Measurements from ENCODE around the gene DNAH12. TPM values are rescaled to one million over a fixed set of nuclear protein-coding genes. Genes with fewer than 3 reads are reported as not detected.
A peak's percentile ranks its signal among the peaks of the same experiment; 100 is the strongest.

DNAH12 gene, protein sequence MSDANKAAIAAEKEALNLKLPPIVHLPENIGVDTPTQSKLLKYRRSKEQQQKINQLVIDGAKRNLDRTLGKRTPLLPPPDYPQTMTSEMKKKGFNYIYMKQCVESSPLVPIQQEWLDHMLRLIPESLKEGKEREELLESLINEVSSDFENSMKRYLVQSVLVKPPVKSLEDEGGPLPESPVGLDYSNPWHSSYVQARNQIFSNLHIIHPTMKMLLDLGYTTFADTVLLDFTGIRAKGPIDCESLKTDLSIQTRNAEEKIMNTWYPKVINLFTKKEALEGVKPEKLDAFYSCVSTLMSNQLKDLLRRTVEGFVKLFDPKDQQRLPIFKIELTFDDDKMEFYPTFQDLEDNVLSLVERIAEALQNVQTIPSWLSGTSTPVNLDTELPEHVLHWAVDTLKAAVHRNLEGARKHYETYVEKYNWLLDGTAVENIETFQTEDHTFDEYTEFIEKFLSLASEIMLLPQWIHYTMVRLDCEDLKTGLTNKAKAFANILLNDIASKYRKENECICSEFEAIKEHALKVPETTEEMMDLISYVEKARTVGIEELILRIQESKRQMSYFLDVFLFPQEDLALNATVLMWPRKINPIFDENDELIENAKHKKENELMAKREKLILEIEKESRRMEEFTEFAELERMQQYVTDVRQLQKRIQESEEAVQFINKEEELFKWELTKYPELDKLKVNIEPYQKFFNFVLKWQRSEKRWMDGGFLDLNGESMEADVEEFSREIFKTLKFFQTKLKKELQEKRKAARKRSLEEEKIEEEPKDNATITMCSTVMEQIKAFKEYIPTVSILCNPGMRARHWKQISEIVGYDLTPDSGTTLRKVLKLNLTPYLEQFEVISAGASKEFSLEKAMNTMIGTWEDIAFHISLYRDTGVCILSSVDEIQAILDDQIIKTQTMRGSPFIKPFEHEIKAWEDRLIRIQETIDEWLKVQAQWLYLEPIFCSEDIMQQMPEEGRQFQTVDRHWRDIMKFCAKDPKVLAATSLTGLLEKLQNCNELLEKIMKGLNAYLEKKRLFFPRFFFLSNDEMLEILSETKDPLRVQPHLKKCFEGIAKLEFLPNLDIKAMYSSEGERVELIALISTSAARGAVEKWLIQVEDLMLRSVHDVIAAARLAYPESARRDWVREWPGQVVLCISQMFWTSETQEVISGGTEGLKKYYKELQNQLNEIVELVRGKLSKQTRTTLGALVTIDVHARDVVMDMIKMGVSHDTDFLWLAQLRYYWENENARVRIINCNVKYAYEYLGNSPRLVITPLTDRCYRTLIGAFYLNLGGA (N-terminal part only)
- polyA plus RNA-seq (2011; rRNA removed) (0.09 and 0.20 TPM in 2 replicates), polyA plus RNA-seq (2017; fragmentation: RNase III; extraction: RNeasy Plus Mini Kit Qiagen cat#74134 plus additional on column Dnase treatment) (0.05 to 0.13 TPM (median 0.05 TPM) in 3 replicates), polyA minus RNA-seq (2011; rRNA and poly(A)+ RNA removed) (0.04 TPM in 1 of 2 replicates, not detected in the other)
- polyA plus RNA-seq (2012; cell fraction: cytosol; rRNA removed), result not detected in 2 replicates
- 0.02 and 0.07 TPM in 2 replicates for polyA plus RNA-seq (2012; cell fraction: nucleus; rRNA removed)

- Histone ChIP-seq H3K4me1 (peaks cover 7% of the 10 kb centered on the region; the same call in 1 of the 3 replicates), H3K4me3 (no peak within 1 kb of the TSS), H3K4me2 (peak within 1 kb of the TSS; percentile 43), H3K9me3 (no peaks in the 10 kb centered on the region), H3K27ac (no peak within 1 kb of the TSS; a peak in 1 of 6 replicates)
- ChIA-PET CTCF (no interaction called here), POLR2A (no interaction called here)
- FAIRE-seq (no peak), ATAC-seq (peak in 1 of 2 experiments; percentile 35; a peak in 1 of 6 replicates), DNase-seq (ENCODE audit: low read depth in 1 of 2, low spot score in 1 of 2) (peak in 1 of 2 experiments; percentile 8)
- WGBS (ENCODE audit: missing lambda C conversion rate), result 57% methylated on average over 20 of the region's 20 CpGs
- TF ChIP-seq HMGXB4 (CRISPR knock-in tag; IDR thresholded peaks at IDR 0.05; ENCODE audit: borderline replicate concordance) (no peak), MAFK (IDR thresholded peaks at IDR 0.05; ENCODE audit: partially characterized antibody) (peak; percentile 45), MAX (IDR thresholded peaks at IDR 0.05) (no peak)
Observed at GRCh38 chr3:57544181-57545125, at the start of gene DNAH12. Gene DNAH12, minus strand, starts transcription at chr3:57544344. Its CDS starts 1,474 bp downstream, at chr3:57542870.

GRCh38 chr3:57592306-57592705 lies 48.2 kb upstream of the DNAH12 start:
- no peak for TF ChIP-seq CTCF (IDR thresholded peaks at IDR 0.05)
- no peak for TF ChIP-seq NR3C1 (IDR thresholded peaks at IDR 0.05)
- no peak for TF ChIP-seq POLR2A (IDR thresholded peaks at IDR 0.05; ENCODE audit: low read length)
- no peak for TF ChIP-seq FOXS1 (CRISPR knock-in tag; IDR thresholded peaks at IDR 0.05)
- TF ChIP-seq PHF8 (IDR thresholded peaks at IDR 0.05; ENCODE audit: borderline replicate concordance, low read depth), result no peak
- no peak for TF ChIP-seq PBX3 (IDR thresholded peaks at IDR 0.05)
- no peak for TF ChIP-seq RNF2 (IDR thresholded peaks at IDR 0.05; ENCODE audit: borderline replicate concordance, low read depth)
- no peak for TF ChIP-seq CEBPB (IDR thresholded peaks at IDR 0.05)
- no peak for TF ChIP-seq NFE2L2 (conservative IDR thresholded peaks at IDR 0.05; ENCODE audit: low read length)
- no peak for TF ChIP-seq HES2 (IDR thresholded peaks at IDR 0.05)
- no peak for TF ChIP-seq ZNF302 (CRISPR knock-in tag; IDR thresholded peaks at IDR 0.05)
- no peak for TF ChIP-seq TFCP2L1 (CRISPR knock-in tag; IDR thresholded peaks at IDR 0.05)
- no peak for TF ChIP-seq MAX (IDR thresholded peaks at IDR 0.05)
- no peak for TF ChIP-seq CBX2 (IDR thresholded peaks at IDR 0.05; ENCODE audit: borderline replicate concordance, low read depth)
- TF ChIP-seq EHF (CRISPR knock-in tag; IDR thresholded peaks at IDR 0.05), result no peak
- TF ChIP-seq, protein P1, sequence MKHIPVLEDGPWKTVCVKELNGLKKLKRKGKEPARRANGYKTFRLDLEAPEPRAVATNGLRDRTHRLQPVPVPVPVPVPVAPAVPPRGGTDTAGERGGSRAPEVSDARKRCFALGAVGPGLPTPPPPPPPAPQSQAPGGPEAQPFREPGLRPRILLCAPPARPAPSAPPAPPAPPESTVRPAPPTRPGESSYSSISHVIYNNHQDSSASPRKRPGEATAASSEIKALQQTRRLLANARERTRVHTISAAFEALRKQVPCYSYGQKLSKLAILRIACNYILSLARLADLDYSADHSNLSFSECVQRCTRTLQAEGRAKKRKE (CRISPR knock-in tag; IDR thresholded peaks at IDR 0.05; ENCODE audit: low read depth), result no peak
- TF ChIP-seq SMC3 (IDR thresholded peaks at IDR 0.05), result no peak
- TF ChIP-seq KDM1A (IDR thresholded peaks at IDR 0.05; ENCODE audit: low read depth), result no peak
- WGBS (ENCODE audit: missing lambda C conversion rate), result 71% methylated on average over 6 of the region's 6 CpGs
- POLR2A ChIA-PET, result no interaction called here
- Histone ChIP-seq H3K4me2 (no peak overlapping the region), H3K9me3 (no peaks in the 10 kb centered on the region), H3K27ac (no peak overlapping the region), H3K4me3 (no peak overlapping the region), H3K4me1 (peaks cover 15% of the 10 kb centered on the region; the same call in 2 of the 3 replicates)
- FAIRE-seq, result no peak
- CTCF ChIA-PET, result interaction anchor here (0.7 kb wide), 1 partner anchor 20 kb away, joined by 3 read pairs; no protein-coding TSS in a partner anchor
- no peak for DNase-seq (ENCODE audit: low read depth in 1 of 2, low spot score in 1 of 2)
- ATAC-seq, result no peak

All from A549 (cell line).